ENCODE data around the gene GP2.
"Not testable (repeated sequence)": the region's sequence is repeated elsewhere in the genome, so short reads cannot be mapped to it uniquely, and the experiment has no call there.

GP2 gene

GRCh38 chr16:20316715-20317114, 10.6 kb downstream of the GP2 start:
- no peak overlapping the region for H3K4me3 Mint-ChIP-seq
- peaks cover 0 to 5% of the 10 kb centered on the region in 2 donors for H3K9me3 Mint-ChIP-seq
- DNase-seq (no peak), ATAC-seq (no peak)
- no peaks in the 10 kb centered on the region for H3K4me1 Mint-ChIP-seq
- no peaks in the 10 kb centered on the region for H3K27me3 Mint-ChIP-seq
- H3K27ac Mint-ChIP-seq = no peak overlapping the region

- no peak for ATAC-seq
- Mint-ChIP-seq H3K4me1 (no peaks in the 10 kb centered on the region), H3K27ac (no peak overlapping the region), H3K4me3 (no peak overlapping the region), H3K27me3 (no peaks in the 10 kb centered on the region), H3K9me3 (peaks cover 0 to 5% of the 10 kb centered on the region in 2 donors)
- DNase-seq = no peak
Measured at GRCh38 chr16:20315764-20316163, 11.5 kb downstream of the GP2 start.

- no peak for DNase-seq
- no peak for ATAC-seq
- H3K4me1 Mint-ChIP-seq = no peaks in the 10 kb centered on the region
- peaks cover 0 to 5% of the 10 kb centered on the region in 2 donors for H3K9me3 Mint-ChIP-seq
- no peak overlapping the region for H3K27ac Mint-ChIP-seq
- H3K4me3 Mint-ChIP-seq = no peak overlapping the region
- no peaks in the 10 kb centered on the region for H3K27me3 Mint-ChIP-seq
Measured at GRCh38 chr16:20314575-20314974, 12.7 kb downstream of the GP2 start.

- H3K27ac Mint-ChIP-seq = no peak overlapping the region
- no peak overlapping the region for H3K4me3 Mint-ChIP-seq
- DNase-seq (no peak), ATAC-seq (no peak)
- no peaks in the 10 kb centered on the region for H3K27me3 Mint-ChIP-seq
- no peaks in the 10 kb centered on the region for H3K4me1 Mint-ChIP-seq
- H3K9me3 Mint-ChIP-seq = peaks cover 0 to 5% of the 10 kb centered on the region in 2 donors
Measured at GRCh38 chr16:20313741-20314140, 13.6 kb downstream of the GP2 start.

GRCh38 chr16:20312536-20313095, 14.7 kb downstream of the GP2 start:
- not testable (repeated sequence) for H3K4me1 Mint-ChIP-seq, DNase-seq, H3K27me3 Mint-ChIP-seq, H3K9me3 Mint-ChIP-seq, ATAC-seq, H3K4me3 Mint-ChIP-seq, H3K27ac Mint-ChIP-seq

- ATAC-seq = no peak
- Mint-ChIP-seq H3K27ac (no peak overlapping the region), H3K27me3 (no peaks in the 10 kb centered on the region), H3K4me1 (no peaks in the 10 kb centered on the region), H3K4me3 (no peak overlapping the region), H3K9me3 (peaks cover 0 to 5% of the 10 kb centered on the region in 2 donors)
- no peak for DNase-seq
Measured at GRCh38 chr16:20311548-20311947, 15.8 kb downstream of the GP2 start.

GRCh38 chr16:20310421-20311395, 16.6 kb downstream of the GP2 start:
- no peaks in the 10 kb centered on the region for H3K4me1 Mint-ChIP-seq
- no peaks in the 10 kb centered on the region for H3K27me3 Mint-ChIP-seq
- peaks cover 0 to 5% of the 10 kb centered on the region in 2 donors for H3K9me3 Mint-ChIP-seq
- ATAC-seq (no peak), DNase-seq (no peak)
- H3K4me3 Mint-ChIP-seq = no peak overlapping the region
- H3K27ac Mint-ChIP-seq = no peak overlapping the region

- H3K9me3 Mint-ChIP-seq = peaks cover 0 to 5% of the 10 kb centered on the region in 2 donors
- no peaks in the 10 kb centered on the region for H3K4me1 Mint-ChIP-seq
- DNase-seq = no peak
- no peak for ATAC-seq
- H3K27me3 Mint-ChIP-seq = no peaks in the 10 kb centered on the region
- no peak overlapping the region for H3K27ac Mint-ChIP-seq
- H3K4me3 Mint-ChIP-seq = no peak overlapping the region
Measured at GRCh38 chr16:20309786-20310185, 17.5 kb downstream of the GP2 start.

GRCh38 chr16:20308801-20309590, 18.3 kb downstream of the GP2 start:
- Mint-ChIP-seq H3K27ac (no peak overlapping the region), H3K4me3 (no peak overlapping the region), H3K27me3 (no peaks in the 10 kb centered on the region), H3K9me3 (peaks cover 0 to 5% of the 10 kb centered on the region in 2 donors), H3K4me1 (no peaks in the 10 kb centered on the region)
- ATAC-seq (no peak), DNase-seq (no peak)

GRCh38 chr16:20308266-20308665, 19.0 kb downstream of the GP2 start:
- Mint-ChIP-seq H3K4me1 (no peaks in the 10 kb centered on the region), H3K27me3 (no peaks in the 10 kb centered on the region), H3K4me3 (no peak overlapping the region), H3K27ac (no peak overlapping the region), H3K9me3 (peaks cover 0 to 3% of the 10 kb centered on the region in 2 donors)
- DNase-seq = no peak
- no peak for ATAC-seq

GRCh38 chr16:20307791-20308190, 19.5 kb downstream of the GP2 start:
- Mint-ChIP-seq H3K4me1 (no peaks in the 10 kb centered on the region), H3K9me3 (no peaks in the 10 kb centered on the region)
- ATAC-seq = no peak

GRCh38 chr16:20307240-20307671, 20.1 kb downstream of the GP2 start:
- Mint-ChIP-seq H3K9me3 (no peaks in the 10 kb centered on the region), H3K4me1 (no peaks in the 10 kb centered on the region), H3K27ac (no peak overlapping the region)

More at GRCh38 chr16:20307791-20308190, 19.5 kb downstream of the GP2 start:
- no peak overlapping the region for H3K27ac Mint-ChIP-seq
- H3K27me3 Mint-ChIP-seq = no peaks in the 10 kb centered on the region
- no peak for DNase-seq
- no peak overlapping the region for H3K4me3 Mint-ChIP-seq

GRCh38 chr16:20306401-20306800, 20.9 kb downstream of the GP2 start:
- no peak for ATAC-seq
- no peak for DNase-seq

More at GRCh38 chr16:20307240-20307671, 20.1 kb downstream of the GP2 start:
- ATAC-seq = no peak
- Mint-ChIP-seq H3K4me3 (no peak overlapping the region), H3K27me3 (no peaks in the 10 kb centered on the region)
- no peak for DNase-seq

GRCh38 chr16:20303012-20303411, 24.3 kb downstream of the GP2 start:
- Mint-ChIP-seq H3K9me3 (no peaks in the 10 kb centered on the region), H3K27me3 (peaks cover 9% of the 10 kb centered on the region), H3K4me1 (no peaks in the 10 kb centered on the region), H3K27ac (no peak overlapping the region), H3K4me3 (no peak overlapping the region)
- no peak for DNase-seq
- ATAC-seq = no peak

More at GRCh38 chr16:20306401-20306800, 20.9 kb downstream of the GP2 start:
- Mint-ChIP-seq H3K9me3 (no peaks in the 10 kb centered on the region), H3K4me1 (no peaks in the 10 kb centered on the region), H3K27me3 (no peaks in the 10 kb centered on the region), H3K27ac (no peak overlapping the region), H3K4me3 (no peak overlapping the region)

GRCh38 chr16:20302389-20302788, 24.9 kb downstream of the GP2 start:
- Mint-ChIP-seq H3K9me3 (no peaks in the 10 kb centered on the region), H3K27ac (no peak overlapping the region), H3K4me1 (no peaks in the 10 kb centered on the region), H3K4me3 (no peak overlapping the region), H3K27me3 (peaks cover 9% of the 10 kb centered on the region)
- no peak for DNase-seq
- ATAC-seq = no peak

All from stimulated activated naive CD8-positive, alpha-beta T cell treated with anti-CD3 and anti-CD28 coated beads, Interleukin-15, amount 100 ng/mL, for 72 hours (primary cell).